Measurements from ENCODE around the gene SLC38A9. TPM values are rescaled to one million over a fixed set of nuclear protein-coding genes. Genes with fewer than 3 reads are reported as not detected.
"Not testable (repeated sequence)": the region's sequence is repeated elsewhere in the genome, so short reads cannot be mapped to it uniquely, and the experiment has no call there.

SLC38A9 gene
- total RNA-seq, 1 donor from 2014 or later: 36.6 TPM

- no peaks in the 10 kb centered on the region for H3K36me3 Mint-ChIP-seq
- no peak for TF ChIP-seq CTCF (conservative IDR thresholded peaks at IDR 0.05)
- H3K4me3 Mint-ChIP-seq: no peak overlapping the region
- peaks cover 4% of the 10 kb centered on the region for H3K4me1 Mint-ChIP-seq (ENCODE audit: unreplicated experiment)
- DNase-seq (ENCODE audit: extremely low spot score, unreplicated experiment): no peak
- no peak overlapping the region for H3K27ac Mint-ChIP-seq
- H3K27me3 Mint-ChIP-seq: no peaks in the 10 kb centered on the region
- H3K9me3 Mint-ChIP-seq: no peaks in the 10 kb centered on the region
Measured at GRCh38 chr5:55613112-55613868, 98.8 kb downstream of the SLC38A9 start.

- no peak for TF ChIP-seq CTCF (conservative IDR thresholded peaks at IDR 0.05)
- no peak for DNase-seq (ENCODE audit: extremely low spot score, unreplicated experiment)
- H3K27me3 Mint-ChIP-seq: no peaks in the 10 kb centered on the region
- no peak overlapping the region for H3K4me3 Mint-ChIP-seq
- H3K36me3 Mint-ChIP-seq: no peaks in the 10 kb centered on the region
- no peaks in the 10 kb centered on the region for H3K9me3 Mint-ChIP-seq
- no peaks in the 10 kb centered on the region for H3K4me1 Mint-ChIP-seq (ENCODE audit: unreplicated experiment)
- H3K27ac Mint-ChIP-seq: no peak overlapping the region
Measured at GRCh38 chr5:55610542-55610941, 101.6 kb downstream of the SLC38A9 start.

- Mint-ChIP-seq H3K27me3 (no peaks in the 10 kb centered on the region), H3K9me3 (no peaks in the 10 kb centered on the region), H3K36me3 (no peaks in the 10 kb centered on the region), H3K4me1 (ENCODE audit: unreplicated experiment) (peaks cover 5% of the 10 kb centered on the region), H3K4me3 (no peak overlapping the region), H3K27ac (no peak overlapping the region)
- no peak for TF ChIP-seq CTCF (conservative IDR thresholded peaks at IDR 0.05)
- no peak for DNase-seq (ENCODE audit: extremely low spot score, unreplicated experiment)
Measured at GRCh38 chr5:55609413-55609812, 102.7 kb downstream of the SLC38A9 start.

- Mint-ChIP-seq H3K9me3 (no peaks in the 10 kb centered on the region), H3K27ac (no peak overlapping the region), H3K36me3 (no peaks in the 10 kb centered on the region), H3K4me3 (no peak overlapping the region), H3K27me3 (no peaks in the 10 kb centered on the region), H3K4me1 (ENCODE audit: unreplicated experiment) (peaks cover 9% of the 10 kb centered on the region)
- no peak for TF ChIP-seq CTCF (conservative IDR thresholded peaks at IDR 0.05)
- DNase-seq (ENCODE audit: extremely low spot score, unreplicated experiment): no peak
Measured at GRCh38 chr5:55608595-55609349, 103.4 kb downstream of the SLC38A9 start.

- not testable (repeated sequence) for H3K9me3 Mint-ChIP-seq; H3K4me3 Mint-ChIP-seq; H3K36me3 Mint-ChIP-seq; DNase-seq (ENCODE audit: extremely low spot score, unreplicated experiment); H3K27ac Mint-ChIP-seq; H3K27me3 Mint-ChIP-seq
- H3K4me1 Mint-ChIP-seq (ENCODE audit: unreplicated experiment): peaks cover 22% of the 10 kb centered on the region
Measured at GRCh38 chr5:55607309-55607708, 104.8 kb downstream of the SLC38A9 start.

GRCh38 chr5:55604611-55605067 is 107.5 kb downstream of the SLC38A9 start:
- Mint-ChIP-seq H3K9me3 (no peaks in the 10 kb centered on the region), H3K36me3 (no peaks in the 10 kb centered on the region), H3K4me1 (ENCODE audit: unreplicated experiment) (peaks cover 36% of the 10 kb centered on the region), H3K27me3 (no peaks in the 10 kb centered on the region), H3K4me3 (no peak overlapping the region), H3K27ac (peak overlapping the region; percentile 10)
- no peak for DNase-seq (ENCODE audit: extremely low spot score, unreplicated experiment)
- no peak for TF ChIP-seq CTCF (conservative IDR thresholded peaks at IDR 0.05)

Data from type B pancreatic cell (in vitro differentiated cells).